ENCODE data around the gene CD300E.
"Not testable (repeated sequence)": the region's sequence is repeated elsewhere in the genome, so short reads cannot be mapped to it uniquely, and the experiment has no call there.

Gene CD300E

DNA sequence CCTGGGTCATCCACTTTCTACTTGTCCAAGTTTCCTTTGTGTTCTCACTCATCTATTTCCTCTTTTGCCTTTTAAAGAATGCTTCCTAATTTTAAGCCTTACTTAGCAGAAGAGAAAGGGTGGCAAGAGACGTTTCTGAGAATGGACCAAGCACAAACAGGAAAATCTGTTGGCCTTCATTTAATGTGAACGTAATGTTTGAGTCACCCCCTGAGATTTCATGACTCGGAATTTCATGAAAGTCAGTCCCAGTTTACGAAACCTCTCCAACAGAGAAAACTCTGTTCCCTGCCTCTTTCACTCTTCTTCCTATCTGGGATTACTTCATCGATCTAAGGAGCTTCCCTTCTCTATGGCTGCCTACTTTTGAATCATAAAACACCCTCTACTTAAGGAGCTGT is at the start of gene CD300E:
Gene CD300E, minus strand, starts transcription at position 46 of the 401 bp plus-strand sequence. CDS start 117 bp downstream, outside the sequence.
- no peak for DNase-seq

DNA sequence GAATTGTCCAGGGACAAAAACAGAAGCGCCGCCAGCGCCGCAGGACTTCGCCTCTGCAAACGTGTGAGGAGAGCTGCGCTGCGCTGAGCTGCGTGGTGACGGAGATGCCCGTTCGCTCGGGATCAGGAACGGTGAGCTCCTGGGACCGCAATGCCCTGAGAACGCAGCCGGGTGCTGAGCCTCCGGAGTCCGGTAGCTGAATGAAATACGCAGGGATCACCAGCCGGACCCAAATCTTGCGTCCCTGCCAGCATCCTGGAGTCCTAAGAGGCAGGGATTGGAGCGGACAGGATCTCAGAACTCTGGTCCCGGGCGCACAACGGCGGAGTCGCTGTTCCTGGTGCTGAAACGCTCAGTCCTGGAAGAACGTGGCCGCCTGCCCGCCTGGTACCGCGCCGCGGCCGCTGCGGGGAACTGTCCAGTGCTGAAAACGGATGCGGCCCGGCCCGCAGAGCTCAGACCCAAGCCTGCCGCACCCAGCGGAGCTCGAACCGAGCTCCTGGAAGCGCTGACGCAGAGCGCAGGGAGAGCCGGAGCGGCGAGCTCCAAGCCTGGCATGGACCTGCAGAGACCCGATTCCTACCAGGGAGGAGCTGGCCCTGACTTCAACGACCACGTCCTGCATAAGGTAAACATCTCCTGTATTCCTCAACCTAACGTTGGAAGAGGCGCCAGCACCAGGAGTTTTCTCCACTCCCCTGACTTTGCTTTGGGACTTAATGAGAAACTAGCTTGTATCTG is 47.7 kb upstream of the CD300E start:
- DNase-seq, result peak; percentile 85

DNA sequence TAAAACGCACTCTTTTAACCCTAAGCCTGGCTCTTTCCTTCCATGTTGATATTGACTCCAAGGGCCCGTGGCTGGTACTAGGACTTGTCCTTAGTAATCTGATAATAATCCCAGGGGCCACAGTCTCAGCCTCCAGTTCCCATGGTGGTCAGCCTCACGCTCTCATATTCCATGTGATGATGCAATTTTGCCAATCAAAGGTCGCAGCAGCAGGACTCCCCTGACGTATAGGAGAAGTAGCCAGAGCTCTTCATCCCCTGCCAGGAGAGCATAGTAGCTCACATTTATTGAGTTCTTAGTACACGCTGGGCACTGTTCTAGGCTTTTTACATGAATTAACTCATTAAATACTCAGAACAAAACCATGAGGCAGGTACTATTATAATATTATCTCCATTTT is 46.8 kb upstream of the CD300E start:
- no peak for DNase-seq

- DNase-seq, result no peak
Measured at GRCh38 chr17:74663561-74663960, 40.0 kb upstream of the CD300E start.

DNA sequence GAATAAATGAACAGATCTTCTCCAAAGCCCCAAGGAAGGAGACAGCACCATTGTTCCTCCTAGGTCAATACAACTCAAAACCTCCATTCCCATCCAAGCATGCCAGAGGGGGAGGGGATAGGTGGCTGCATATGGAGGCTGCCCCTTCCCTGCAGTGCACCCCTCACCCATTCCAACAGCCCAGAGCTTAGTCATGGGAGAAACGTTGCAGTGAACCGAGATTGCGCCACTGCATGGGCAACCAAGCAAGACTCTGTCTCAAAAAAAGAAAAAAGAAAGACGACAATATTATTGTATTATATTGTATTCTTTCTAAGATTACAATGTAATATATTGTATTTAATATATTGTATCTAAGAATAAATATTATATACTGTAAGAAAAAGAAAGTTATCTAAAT is 36.4 kb upstream of the CD300E start:
- DNase-seq, result no peak

DNA sequence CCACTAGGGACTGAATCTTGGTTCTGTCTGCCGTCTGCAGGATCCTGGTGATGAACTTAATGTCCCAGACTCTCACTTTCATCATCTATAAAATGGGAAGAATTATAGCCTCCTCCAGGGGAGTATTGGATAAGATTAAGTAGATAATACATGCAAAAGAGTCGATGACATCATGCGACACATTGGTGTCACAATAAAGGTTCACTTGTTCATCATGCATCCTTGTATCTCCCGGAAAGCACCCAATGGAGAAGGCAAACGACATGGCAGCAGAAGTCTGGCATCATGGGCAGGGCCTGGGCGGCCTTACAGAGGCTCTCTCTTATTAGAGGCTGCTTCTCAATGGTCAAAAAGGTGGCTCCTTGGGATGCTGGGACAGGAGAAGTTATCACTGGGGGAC is 35.1 kb upstream of the CD300E start:
- DNase-seq, result no peak

GRCh38 chr17:74654742-74655141 is 31.2 kb upstream of the CD300E start:
- DNase-seq, result no peak

GRCh38 chr17:74652020-74652419 is 28.5 kb upstream of the CD300E start:
- DNase-seq, result no peak

GRCh38 chr17:74649909-74650308 is 26.4 kb upstream of the CD300E start:
- no peak for DNase-seq

DNA sequence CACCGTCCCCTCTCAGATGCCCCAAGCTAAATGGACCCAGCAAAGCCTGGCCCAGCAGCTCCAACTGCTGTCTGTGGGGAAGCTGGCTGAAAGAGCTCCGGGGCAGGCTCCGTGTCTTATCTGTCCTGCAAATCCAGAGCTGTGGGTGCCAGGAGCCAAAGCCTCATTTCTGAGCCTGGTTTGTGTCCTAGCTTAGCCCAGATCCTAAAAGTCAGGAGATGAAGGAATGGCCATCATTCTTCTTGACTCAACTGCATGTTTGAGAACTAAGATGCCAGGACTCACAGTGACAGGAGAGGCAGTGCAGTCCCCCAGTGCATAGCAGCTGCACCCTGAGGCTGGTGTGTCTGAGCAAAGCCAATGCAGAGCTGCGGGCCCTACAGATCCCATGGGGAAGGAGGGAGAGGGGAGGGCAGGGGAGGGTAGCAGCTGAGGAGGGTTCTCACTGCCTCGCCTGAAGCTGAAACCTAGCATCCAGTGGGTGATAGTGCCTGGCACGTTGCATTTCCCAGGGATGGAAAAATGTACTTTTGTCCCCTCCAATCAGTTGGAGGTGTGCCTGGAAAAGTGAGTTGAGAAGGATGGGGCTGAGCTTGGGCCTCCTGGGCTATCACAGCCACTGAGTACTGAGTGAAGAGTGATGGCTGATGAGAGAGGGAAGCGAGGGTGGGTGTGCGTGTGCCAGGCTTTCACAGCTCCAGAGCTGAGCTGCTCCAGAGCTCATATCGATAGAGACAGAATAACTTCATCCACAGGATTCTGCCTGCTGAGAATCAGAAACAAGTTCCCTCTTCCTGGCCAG is 24.5 kb upstream of the CD300E start:
- DNase-seq, result no peak

GRCh38 chr17:74646231-74646630 is 22.7 kb upstream of the CD300E start:
- no peak for DNase-seq

DNA sequence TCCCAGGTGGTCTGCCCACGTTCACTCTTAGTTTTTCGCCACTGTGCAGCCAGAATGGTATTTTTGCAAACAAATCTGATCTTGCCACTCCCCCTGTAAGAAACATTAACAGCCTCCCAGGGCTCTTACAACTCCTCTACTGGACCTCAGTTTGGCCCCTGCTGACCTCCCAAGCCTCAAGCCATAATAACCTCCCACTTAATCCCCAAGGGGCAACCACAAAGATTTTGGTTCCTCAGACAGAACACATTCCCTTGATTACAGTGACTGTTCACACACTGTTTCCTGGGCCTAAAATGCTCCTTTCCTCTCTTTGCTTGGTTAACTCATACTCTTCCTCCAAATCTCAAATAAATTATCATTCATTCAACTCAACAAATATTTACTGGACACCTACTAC is 21.5 kb upstream of the CD300E start:
- no peak for DNase-seq

- no peak for DNase-seq
Measured at GRCh38 chr17:74644419-74644818, 20.9 kb upstream of the CD300E start.

GRCh38 chr17:74643826-74644225 is 20.3 kb upstream of the CD300E start:
- no peak for DNase-seq

GRCh38 chr17:74642995-74643394 is 19.5 kb upstream of the CD300E start:
- DNase-seq, result no peak

DNA sequence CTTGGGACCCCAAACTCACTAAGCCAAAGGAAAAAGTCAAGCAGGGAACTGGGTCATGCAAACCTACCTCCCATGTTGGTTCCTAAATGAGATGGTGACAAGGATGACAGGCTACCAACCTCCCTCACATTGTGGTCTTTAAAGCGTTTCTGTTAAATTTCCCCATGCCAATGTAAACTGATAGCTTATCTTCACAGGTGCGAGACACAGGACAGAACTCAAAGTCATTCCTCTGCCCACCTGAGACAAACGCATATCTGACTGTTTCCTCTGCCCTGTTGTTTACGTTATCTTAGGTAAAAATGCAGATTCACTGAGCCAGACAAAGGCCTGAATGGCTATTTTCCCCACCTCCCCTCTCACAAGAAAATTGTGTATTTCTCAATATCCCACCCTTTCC is 19.0 kb upstream of the CD300E start:
- no peak for DNase-seq

GRCh38 chr17:74641958-74642298 is 18.4 kb upstream of the CD300E start:
- no peak for DNase-seq

GRCh38 chr17:74641224-74641957 is 17.9 kb upstream of the CD300E start:
- no peak for DNase-seq

GRCh38 chr17:74639704-74640151 is 16.2 kb upstream of the CD300E start:
- DNase-seq, result peak; percentile 11

- DNase-seq, result no peak
Measured at GRCh38 chr17:74637926-74638325, 14.4 kb upstream of the CD300E start.

- DNase-seq, result no peak
Measured at GRCh38 chr17:74637265-74637664, 13.7 kb upstream of the CD300E start.

DNA sequence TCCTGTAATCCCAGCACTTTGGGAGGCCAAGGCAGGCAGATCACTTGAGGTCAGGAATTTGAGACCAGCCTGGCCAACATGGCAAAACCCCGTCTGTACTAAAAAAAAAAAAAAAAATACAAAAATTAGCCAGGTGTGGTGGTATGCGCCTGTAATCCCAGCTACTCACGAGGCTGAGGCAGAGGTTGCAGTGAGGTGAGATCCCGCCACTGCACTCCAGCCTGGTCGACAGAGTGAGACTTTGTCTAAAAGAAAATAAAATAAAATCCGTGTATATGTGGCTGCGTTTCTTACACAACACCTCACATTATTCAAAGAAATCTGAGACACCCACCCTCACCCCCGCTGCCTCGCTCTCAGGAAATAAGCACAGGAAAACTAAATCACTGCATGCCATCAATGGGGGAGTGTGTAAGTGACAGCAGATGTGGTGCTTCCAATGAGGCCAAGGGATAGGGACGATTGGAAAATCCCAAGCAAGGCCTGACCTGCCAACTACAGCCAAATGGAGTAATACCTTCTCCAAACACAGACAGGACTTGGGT is 13.1 kb upstream of the CD300E start:
- DNase-seq, result not testable (repeated sequence)

DNA sequence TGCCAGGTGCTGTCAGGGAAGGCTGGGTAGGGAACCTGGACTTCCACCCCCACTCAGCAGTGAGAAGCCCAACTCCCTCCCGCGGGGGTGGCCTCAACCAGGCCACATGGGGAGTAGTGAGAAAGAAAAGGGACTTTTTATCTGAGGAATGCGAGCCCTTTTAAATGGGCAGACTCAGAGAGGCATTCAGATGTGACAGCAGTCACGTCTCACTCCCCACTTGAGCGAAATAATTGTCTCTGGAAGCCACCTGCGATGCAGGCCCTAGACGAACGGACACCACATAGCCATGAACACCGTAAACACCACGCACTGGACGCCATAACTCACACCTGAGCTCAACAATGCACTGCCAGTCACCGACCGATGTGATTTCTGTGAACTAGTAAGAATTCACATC is 11.9 kb upstream of the CD300E start:
- no peak for DNase-seq
